OCI-M2 (cell line): ENCODE data around the gene CNGB1.
"Not testable (repeated sequence)": the region's sequence is repeated elsewhere in the genome, so short reads cannot be mapped to it uniquely, and the experiment has no call there.

Experiments used
- DNase-seq: peaks from one replicate; lab custom pipeline; 2025; ENCODE audit not compliant: unreplicated experiment; lab: John Stamatoyannopoulos, UW

CNGB1 gene

GRCh38 chr16:57997528-57998265, 26.8 kb upstream of the CNGB1 start:
- DNase-seq, result no peak

DNA sequence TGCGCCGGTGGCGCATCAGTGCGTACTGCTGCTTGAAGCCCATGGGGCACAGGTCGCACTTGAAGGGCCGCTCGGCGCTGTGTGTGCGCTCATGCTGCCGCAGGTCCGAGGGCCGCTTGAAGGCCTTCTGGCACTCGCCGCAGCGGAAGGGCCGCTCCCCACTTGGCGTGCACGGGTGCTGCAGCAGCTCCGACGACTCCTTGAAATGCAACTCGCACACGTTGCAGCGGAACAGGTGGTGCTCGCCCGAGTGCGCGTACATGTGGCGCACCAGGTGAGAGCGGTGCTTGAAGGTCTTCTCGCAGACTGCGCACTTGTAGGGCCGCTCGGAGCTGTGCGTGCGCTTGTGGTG, 26.2 kb upstream of the CNGB1 start:
- DNase-seq, result no peak

DNA sequence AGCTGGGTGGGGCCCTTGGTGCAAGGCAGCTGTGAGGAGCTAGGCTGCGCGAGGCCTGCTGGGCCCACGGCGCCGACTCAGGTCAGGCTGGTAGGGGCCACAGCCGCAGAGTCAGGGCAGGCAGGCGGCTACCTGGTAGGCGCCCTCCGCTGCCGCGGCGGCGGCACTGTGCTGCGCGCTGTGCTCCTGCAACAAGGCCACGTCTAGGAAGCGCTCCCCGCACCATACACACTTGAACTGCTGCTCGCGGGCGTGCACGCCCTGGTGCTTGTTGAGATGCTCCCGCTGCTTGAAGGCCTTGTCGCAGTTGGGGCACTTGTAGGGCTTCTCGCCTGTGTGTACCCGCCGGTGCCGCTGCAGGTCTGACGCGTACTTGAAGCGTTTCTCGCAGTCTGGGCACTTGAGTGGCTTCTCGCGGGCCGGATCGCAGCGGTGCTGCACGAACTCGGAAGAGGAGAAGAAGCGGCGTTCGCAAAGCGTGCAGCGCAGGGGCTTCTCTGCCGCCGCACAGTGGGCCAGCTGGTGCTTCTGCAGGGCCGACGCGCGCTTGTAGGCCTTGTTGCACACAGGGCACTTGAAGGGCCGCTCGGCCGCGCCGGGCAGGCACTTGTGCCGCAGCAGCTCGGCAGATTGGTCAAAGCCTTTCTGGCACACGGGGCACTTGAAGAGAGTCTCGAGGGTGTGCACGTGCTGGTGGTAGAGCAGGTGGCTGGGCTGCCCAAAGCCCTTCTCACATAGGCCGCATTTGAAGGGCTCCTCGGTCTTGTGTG, 25.7 kb upstream of the CNGB1 start:
- DNase-seq, result no peak

GRCh38 chr16:57995721-57996405, 24.9 kb upstream of the CNGB1 start:
- DNase-seq, result no peak

DNA sequence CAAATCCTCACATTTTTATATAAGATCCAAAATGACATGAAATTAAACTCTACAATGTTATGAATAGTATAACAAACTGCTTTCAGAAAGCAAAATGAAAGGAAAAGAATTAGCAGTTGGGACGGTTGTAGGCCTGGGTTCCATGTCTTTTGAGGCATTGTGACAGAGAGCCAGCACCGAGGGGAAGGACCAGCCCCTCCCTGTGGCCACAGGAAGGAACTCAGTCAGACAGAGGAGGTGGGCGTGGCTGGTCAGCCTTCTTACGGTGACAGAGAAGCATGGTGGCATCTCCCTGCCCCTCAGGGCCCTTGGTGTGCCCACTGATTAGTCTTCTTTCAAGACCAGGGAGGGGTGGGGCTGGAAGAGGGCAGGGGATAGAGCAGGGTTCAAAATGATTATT, 23.9 kb upstream of the CNGB1 start:
- no peak for DNase-seq

GRCh38 chr16:57994361-57994760, 23.4 kb upstream of the CNGB1 start:
- no peak for DNase-seq

DNA sequence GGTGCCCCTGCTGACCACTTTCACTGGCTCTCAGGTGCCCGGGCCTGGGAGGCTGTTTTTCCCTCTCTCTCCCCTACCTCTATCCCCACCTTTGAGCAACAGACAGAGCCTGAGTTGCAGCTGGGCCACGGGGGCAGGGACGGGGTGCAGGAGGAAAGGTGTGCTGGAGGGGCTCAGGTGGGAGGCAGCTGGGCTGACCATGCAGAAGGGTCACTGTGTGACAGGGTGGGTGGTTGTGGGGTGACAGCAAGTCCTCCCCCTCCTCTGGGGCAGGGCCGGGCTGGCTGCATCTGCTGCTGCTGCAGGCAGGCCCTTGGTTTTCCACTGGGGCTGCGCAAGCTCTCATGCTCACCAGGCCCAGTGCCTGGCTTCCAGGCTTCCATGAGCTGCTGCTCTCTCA, 23.0 kb upstream of the CNGB1 start:
- no peak for DNase-seq

DNA sequence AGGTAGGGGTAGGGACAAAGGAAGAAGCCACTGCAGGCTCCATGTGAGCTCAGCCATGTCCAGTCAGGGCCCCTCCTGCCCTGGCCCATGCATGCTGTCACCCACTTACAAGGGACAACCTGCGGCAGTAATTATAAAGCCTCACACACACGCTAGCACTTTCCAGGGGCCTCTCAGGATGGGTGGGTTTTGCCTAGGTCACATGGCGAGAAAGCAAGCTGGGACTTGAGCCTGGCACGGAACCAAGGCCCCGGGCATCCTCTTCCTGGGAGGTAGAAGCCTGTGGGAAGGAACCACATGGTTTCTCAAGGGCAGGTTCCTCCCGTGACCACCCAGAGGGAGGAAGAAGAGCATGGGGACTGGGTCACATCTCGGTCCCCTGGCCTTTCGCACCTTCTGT, 22.5 kb upstream of the CNGB1 start:
- no peak for DNase-seq

- DNase-seq, result no peak
These were observed 21.2 kb upstream of the CNGB1 start for GRCh38 chr16:57992084-57992483.

DNA sequence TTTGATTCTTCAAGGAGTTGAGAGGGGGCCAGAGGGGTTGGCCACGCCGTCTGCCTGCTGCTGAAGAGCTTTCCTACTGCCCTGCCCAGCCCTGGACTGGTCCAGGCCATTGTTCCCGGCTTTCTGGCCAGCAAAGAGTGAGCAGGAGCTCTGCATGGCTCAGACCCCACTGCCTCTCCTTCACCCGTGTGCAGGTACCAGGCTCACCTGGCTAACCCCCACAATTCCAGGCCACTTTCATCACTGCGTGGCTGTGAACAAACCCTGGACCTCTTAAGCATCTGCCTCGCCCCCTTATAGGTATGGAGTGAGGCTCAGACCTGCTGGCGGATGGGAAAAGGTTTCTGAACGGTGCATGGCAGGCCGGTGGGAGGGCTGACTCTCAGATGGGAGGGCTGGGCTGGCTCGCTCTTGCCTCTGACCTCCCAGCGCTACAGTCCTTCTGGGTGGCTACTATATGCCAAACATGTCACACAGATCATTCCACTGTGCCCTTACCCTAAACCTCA, 20.7 kb upstream of the CNGB1 start:
- no peak for DNase-seq

GRCh38 chr16:57988929-57989328, 18.0 kb upstream of the CNGB1 start:
- no peak for DNase-seq

DNA sequence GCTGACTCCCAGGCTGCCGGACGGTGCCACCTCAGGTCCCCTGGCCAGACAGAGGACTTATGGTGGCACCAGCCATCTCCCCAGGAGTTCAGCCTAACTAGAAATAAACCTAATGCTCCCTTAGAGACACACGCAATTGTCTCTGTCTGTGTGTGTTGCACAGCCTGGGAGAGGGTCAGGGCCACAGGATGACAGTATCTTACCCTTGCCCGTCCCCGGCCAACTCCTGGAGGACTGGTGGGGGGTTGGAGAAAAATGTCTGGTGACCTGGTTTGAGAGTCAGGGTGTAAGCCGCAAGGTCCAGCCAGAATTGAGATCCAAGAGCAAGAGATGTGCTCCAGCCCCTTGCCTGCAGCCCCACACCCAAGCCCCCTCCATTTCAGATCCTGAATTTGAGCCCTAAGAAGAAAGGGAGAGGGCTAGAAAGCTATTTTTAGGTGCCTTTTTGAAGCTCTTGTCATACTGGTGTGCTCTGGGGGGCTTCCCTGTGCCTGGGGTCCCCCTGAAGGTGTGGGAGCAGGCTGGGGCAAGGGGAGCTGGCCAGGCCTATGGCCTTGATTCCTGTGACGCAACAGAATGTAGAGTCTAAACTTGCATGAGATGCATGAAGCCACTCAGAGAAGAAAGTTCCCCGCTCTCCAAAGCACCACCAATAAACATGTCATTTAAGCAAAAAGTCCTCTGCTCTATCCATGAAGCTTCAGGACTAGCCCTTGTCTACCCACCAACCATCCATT, 16.7 kb upstream of the CNGB1 start:
- no peak for DNase-seq

DNA sequence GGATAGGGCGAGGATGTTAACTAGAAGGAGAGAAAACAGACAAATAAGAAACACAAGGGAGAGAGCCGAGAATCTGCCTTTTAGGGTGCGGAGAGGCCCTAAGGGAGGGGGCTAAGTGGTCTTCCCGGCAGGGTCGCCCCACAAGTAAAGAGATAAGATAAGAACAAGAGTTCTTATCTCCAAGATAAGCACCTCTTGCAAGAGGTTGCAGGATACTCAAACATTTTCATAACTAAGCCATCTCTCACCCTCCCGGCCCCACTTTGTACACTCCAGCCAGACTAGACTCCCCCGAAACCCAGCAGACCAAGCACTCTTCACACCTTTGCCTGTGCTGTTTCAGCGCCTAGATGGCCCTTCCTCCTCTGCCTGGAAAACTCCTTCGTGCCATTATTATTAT, 15.3 kb upstream of the CNGB1 start:
- no peak for DNase-seq

DNA sequence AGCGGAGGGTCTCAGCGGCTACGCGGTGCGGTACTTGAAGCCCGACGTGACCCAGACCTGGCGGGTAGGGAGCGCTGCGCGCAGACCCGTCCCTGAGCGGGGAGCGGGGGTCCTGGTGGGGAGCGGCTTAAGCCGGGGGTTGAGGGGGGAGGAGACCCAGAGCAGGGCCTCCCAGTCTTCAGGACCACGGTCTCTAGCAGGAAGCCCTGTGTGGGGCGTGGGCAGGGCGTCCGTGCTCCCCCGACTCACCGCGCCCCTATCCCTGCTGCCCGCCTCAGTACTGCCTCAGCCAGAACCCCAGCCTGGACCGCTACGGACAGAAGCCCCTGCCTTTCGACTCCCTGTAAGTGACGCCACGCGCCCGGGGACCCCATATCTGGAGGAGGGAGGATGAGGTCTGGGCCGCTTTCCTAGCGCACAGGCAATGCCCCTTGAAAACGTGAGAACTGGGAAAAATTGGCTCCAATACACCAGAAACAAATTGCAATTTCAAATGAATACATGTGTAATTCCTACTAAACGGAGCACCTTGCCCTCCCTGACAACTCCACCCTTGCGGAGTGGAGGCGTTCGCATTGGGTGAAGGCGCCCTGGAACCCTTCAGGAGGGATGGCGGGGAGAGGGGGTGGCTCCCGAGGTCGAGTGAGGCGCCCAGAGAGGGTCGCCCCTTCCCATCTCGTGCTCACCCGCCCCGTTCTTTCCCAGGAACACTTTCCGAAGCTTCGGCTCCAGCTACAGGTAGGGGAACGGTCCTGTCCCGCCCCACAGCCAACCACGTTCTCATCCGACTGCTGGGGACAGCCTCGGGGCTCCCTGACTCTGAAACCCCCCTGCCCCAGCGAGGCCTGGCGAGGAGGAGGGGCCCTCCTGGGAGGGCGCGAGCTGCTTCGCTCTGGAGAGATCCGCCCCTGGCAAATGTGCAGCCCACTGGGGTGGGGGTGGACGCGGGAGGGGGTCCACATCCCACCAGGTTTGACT, 14.6 kb upstream of the CNGB1 start:
- no peak for DNase-seq

GRCh38 chr16:57984443-57985203, 13.7 kb upstream of the CNGB1 start:
- no peak for DNase-seq

GRCh38 chr16:57982385-57982784, 11.5 kb upstream of the CNGB1 start:
- DNase-seq, result no peak

- no peak for DNase-seq
These were observed 10.7 kb upstream of the CNGB1 start for GRCh38 chr16:57981636-57982035.

DNA sequence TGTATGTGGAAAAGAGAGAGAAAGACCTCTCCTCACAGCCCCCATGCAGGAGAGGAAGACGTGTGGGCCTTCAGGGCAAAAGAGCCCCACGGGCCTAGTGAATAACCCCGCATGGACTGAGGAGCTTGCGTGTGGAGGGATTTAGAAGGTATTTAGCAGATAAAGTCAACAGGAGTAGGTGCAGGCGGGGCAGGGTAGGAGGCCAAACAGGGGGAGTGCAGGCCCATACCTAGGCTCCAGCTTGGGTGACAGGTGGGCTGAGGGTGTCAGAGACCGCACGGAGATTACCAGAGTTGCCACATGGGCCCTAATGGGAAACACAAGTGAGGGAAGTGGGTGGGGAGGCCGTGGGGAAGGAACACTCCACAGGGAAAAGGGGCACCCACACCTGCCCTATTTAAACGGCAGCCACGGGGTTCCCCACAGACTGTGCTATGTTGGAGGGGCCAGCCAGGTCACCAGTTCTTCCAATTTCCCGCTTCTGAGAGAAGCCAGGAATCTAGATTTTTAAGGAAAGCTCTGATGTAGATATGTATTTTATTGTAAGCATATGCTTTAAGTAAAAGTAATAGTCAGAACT, 8.2 kb upstream of the CNGB1 start:
- DNase-seq, result no peak

DNA sequence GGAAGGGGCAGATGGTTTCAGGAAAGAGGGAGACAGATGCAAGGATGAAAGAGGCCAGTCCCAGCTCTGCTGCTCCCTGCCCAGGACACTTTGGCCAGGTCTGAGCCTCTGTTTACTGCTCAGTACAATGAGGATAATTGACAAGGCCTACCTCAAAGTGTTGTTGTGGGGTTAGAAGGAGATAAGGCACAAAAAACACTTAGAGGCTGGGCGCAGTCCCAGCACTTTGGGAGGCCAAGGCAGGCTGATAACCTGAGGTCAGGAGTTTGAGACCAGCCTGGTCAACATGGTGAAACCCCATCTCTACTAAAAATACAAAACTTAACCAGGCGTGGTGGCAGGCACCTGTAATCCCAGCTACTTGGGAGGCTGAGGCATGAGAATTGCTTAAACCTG, 7.1 kb upstream of the CNGB1 start:
- DNase-seq, result not testable (repeated sequence)
